Right lobe of liver (tissue), 6 donors: ENCODE data around the gene TTLL12. TPM values are rescaled to one million over a fixed set of nuclear protein-coding genes. Genes with fewer than 3 reads are reported as not detected.
A peak's percentile ranks its signal among the peaks of the same experiment; 100 is the strongest.

Experiments used
- ATAC-seq, 4 donors: fragments of 200-7000 bp; cut with Tn5 transposase; one replicate each; pipeline ENCODE4 v1.9.1; 2020; ENCODE audit warnings: mild to moderate bottlenecking in 4 of 4, moderate library complexity in 4 of 4
- DNase-seq, 3 donors: peaks; one replicate each; pipeline ENCODE4 v3.0.0-alpha.2; 2020
- H3K27ac ChIP-seq, 3 donors: fragments of 200-600 bp; one replicate each; pipeline ENCODE4 v1.8.0; 2022
- H3K27me3 ChIP-seq, 2 donors: fragments of 200-600 bp; one replicate each; pipeline ENCODE4 v1.8.0; 2022
- H3K36me3 ChIP-seq, 4 donors: fragments of 200-600 bp; sonication (generic) in 1 of 4; one replicate each; pipeline versions ENCODE4 v1.5.1 to v1.8.0; 2017 to 2022; ENCODE audit warnings: control low read depth in 1 of 4
- H3K4me1 ChIP-seq, 4 donors: fragments of 200-600 bp; sonication (generic) in 1 of 4; one replicate each; pipeline versions ENCODE4 v1.5.1 to v1.8.0; 2017 to 2022; ENCODE audit warnings: control low read depth in 1 of 4
- H3K4me3 ChIP-seq, 3 donors: fragments of 200-600 bp; one replicate each; pipeline ENCODE4 v1.8.0; 2022
- H3K9me3 ChIP-seq, 4 donors: fragments of 200-600 bp; sonication (generic) in 1 of 4; one replicate each; pipeline versions ENCODE4 v1.5.1 to v1.8.0; 2017 to 2022; ENCODE audit warnings: control low read depth in 1 of 4
- CTCF ChIP-seq, 4 donors: fragments of 200-600 bp in 3 of 4; fragments of 450-650 bp in 1 of 4; IDR thresholded peaks; one replicate each; pipeline versions ENCODE4 v1.5.1 to v1.8.0; 2016 to 2022; ENCODE audit warnings: antibody characterized with exemption in 4 of 4, mild to moderate bottlenecking in 2 of 4
- POLR2A ChIP-seq: fragments of 450-650 bp; IDR thresholded peaks from one replicate; pipeline ENCODE4 v1.6.1; 2017; ENCODE audit warnings: antibody characterized with exemption, mild to moderate bottlenecking
- WGBS: methylation state at CpG from one replicate; pipeline ENCODE4 v1.1.6; 2018; ENCODE audit warnings: low coverage, low lambda C conversion rate; ENCODE audit not compliant: insufficient coverage; ENCODE audit errors: missing lambda C conversion rate; 5-methylcytosine and 5-hydroxymethylcytosine counted together
- intact Hi-C, 2 donors: fragments of 100-400 bp; cut with DNase I; formaldehyde crosslinking; loops; one replicate each; pipeline versions ENCODE4 v1.11.2 to v1.14.1; 2022
- total RNA-seq, 6 experiments: library from RNA; depleted of rRNA in 2 of 6; stranded (reverse); fragments of >200 nt in 2 of 6; fragmentation: NEBNext Ultra II Directional in 3 of 6; extraction: Animal tissue kit (Norgen Biotek cat#: 25700) in 3 of 6; gene quantifications; one replicate each; pipeline versions ENCODE4 v1.1.0 to v1.2.4, GENCODE V29; 2016 to 2023
- donor health status: DM: no; HTN: yes; CAD: no.
- donor health status: DM: no; HTN: no; CAD: no.
- donor health status: DM: no; HTN: no; CAD: no.
- donor health status: DM: no; HTN: yes; CAD: no.
- donor health status: DM: no; HTN: yes; CAD: no.

Gene TTLL12
- total RNA-seq, 6 experiments from 2014 or later: 18.6 to 43.5 (median 24.4) TPM

GRCh38 chr22:43228863-43229262 lies 41.9 kb upstream of the TTLL12 start:
- no peak overlapping the region for H3K27ac ChIP-seq
- H3K9me3 ChIP-seq: no peaks in the 10 kb centered on the region
- DNase-seq (no peak), ATAC-seq (no peak)
- H3K36me3 ChIP-seq: no peaks in the 10 kb centered on the region
- intact Hi-C loops: no loop called here
- WGBS: 60% methylated on average over 1 of the region's 19 CpGs
- TF ChIP-seq POLR2A (no peak), CTCF (IDR thresholded peaks at IDR 0.05) (no peak)
- H3K27me3 ChIP-seq: no peaks in the 10 kb centered on the region
- no peak overlapping the region for H3K4me3 ChIP-seq
- H3K4me1 ChIP-seq: peaks cover 0 to 22% (median 10%) of the 10 kb centered on the region in 4 donors

GRCh38 chr22:43228330-43228729 lies 41.4 kb upstream of the TTLL12 start:
- no peak overlapping the region for H3K27ac ChIP-seq
- WGBS: 54% methylated on average over 7 of the region's 8 CpGs
- intact Hi-C loops: no loop called here
- DNase-seq (no peak), ATAC-seq (no peak)
- no peaks in the 10 kb centered on the region for H3K36me3 ChIP-seq
- H3K4me3 ChIP-seq: no peak overlapping the region
- no peaks in the 10 kb centered on the region for H3K27me3 ChIP-seq
- no peaks in the 10 kb centered on the region for H3K9me3 ChIP-seq
- peaks cover 0 to 18% (median 8%) of the 10 kb centered on the region in 4 donors for H3K4me1 ChIP-seq
- TF ChIP-seq POLR2A: no peak
- peak in 3 of 4 donors; percentile 5 to 21 (median 16) for TF ChIP-seq CTCF (IDR thresholded peaks at IDR 0.05)

- H3K27ac ChIP-seq: no peak overlapping the region
- no peaks in the 10 kb centered on the region for H3K9me3 ChIP-seq
- WGBS: 89% methylated on average over 3 of the region's 17 CpGs
- no peak overlapping the region for H3K4me3 ChIP-seq
- H3K27me3 ChIP-seq: no peaks in the 10 kb centered on the region
- intact Hi-C loops: no loop called here
- H3K36me3 ChIP-seq: no peaks in the 10 kb centered on the region
- peaks cover 0 to 10% (median 2%) of the 10 kb centered on the region in 4 donors for H3K4me1 ChIP-seq
- TF ChIP-seq POLR2A: no peak
- TF ChIP-seq CTCF (IDR thresholded peaks at IDR 0.05): no peak
- no peak for DNase-seq
- no peak for ATAC-seq
Measured at GRCh38 chr22:43227239-43227630, 40.3 kb upstream of the TTLL12 start.

GRCh38 chr22:43226377-43227238 lies 39.7 kb upstream of the TTLL12 start:
- H3K36me3 ChIP-seq: no peaks in the 10 kb centered on the region

More at GRCh38 chr22:43226377-43227238, 39.7 kb upstream of the TTLL12 start:
- TF ChIP-seq POLR2A (no peak), CTCF (IDR thresholded peaks at IDR 0.05) (no peak)
- Histone ChIP-seq H3K4me3 (no peak overlapping the region), H3K9me3 (no peaks in the 10 kb centered on the region), H3K4me1 (peaks cover 0 to 7% (median 0%) of the 10 kb centered on the region in 4 donors), H3K27me3 (no peaks in the 10 kb centered on the region), H3K27ac (no peak overlapping the region)
- WGBS: 66% methylated on average over 8 of the region's 19 CpGs
- intact Hi-C loops: no loop called here
- no peak for DNase-seq
- no peak for ATAC-seq
